ENCODE results near the gene PAQR8.

GRCh38 chr6:52326540-52327364 is 35.2 kb upstream of the PAQR8 start:
- TF ChIP-seq CTCF (conservative IDR thresholded peaks at IDR 0.05; ENCODE audit: low read depth, low read length) (no peak), EZH2 (IDR thresholded peaks at IDR 0.05; ENCODE audit: low read length, unreplicated experiment) (no peak)

All from PC-3 (cell line).